Spinal cord (tissue), 10 donors: Measurements from ENCODE around the gene POLR3A. TPM values are rescaled to one million over a fixed set of nuclear protein-coding genes. Genes with fewer than 3 reads are reported as not detected.
A peak's percentile ranks its signal among the peaks of the same experiment; 100 is the strongest.

Experiments used
- DNase-seq, 6 donors: peaks; one replicate each; pipeline versions ENCODE4 v3.0.0 to v3.0.0-alpha.2; 2013 to 2015; ENCODE audit warnings: low spot score in 6 of 6, low read depth in 4 of 6
- H3K27ac ChIP-seq: one replicate; pipeline ENCODE4 v1.5.1; 2013; ENCODE audit warnings: low read depth, low read length, control low read depth
- H3K27me3 ChIP-seq: one replicate; pipeline ENCODE4 v1.6.1; 2013; ENCODE audit warnings: low read length; ENCODE audit not compliant: control insufficient read depth, insufficient read depth
- H3K36me3 ChIP-seq: one replicate; pipeline ENCODE4 v1.6.1; 2013; ENCODE audit warnings: low read length; ENCODE audit not compliant: control insufficient read depth, insufficient read depth
- H3K4me1 ChIP-seq: one replicate; pipeline ENCODE4 v1.6.1; 2013; ENCODE audit warnings: low read length; ENCODE audit not compliant: control insufficient read depth, insufficient read depth
- H3K4me3 ChIP-seq: one replicate; pipeline ENCODE4 v1.5.1; 2013; ENCODE audit warnings: low read depth, low read length, control low read depth
- H3K9me3 ChIP-seq: one replicate; pipeline ENCODE4 v1.6.1; 2013; ENCODE audit warnings: low read length; ENCODE audit not compliant: control insufficient read depth, insufficient read depth
- WGBS: methylation state at CpG from one replicate; pipeline ENCODE4 v1.1.5; 2013; ENCODE audit warnings: missing lambda C conversion rate; ENCODE audit not compliant: insufficient coverage; 5-methylcytosine and 5-hydroxymethylcytosine counted together
- polyA plus RNA-seq, 2 donors: library from polyadenylated mRNA; unstranded; fragments of 120-200 nt; gene quantifications; one replicate each; pipeline ENCODE4 v1.2.1, GENCODE V29; 2013; ENCODE audit not compliant: insufficient read length in 2 of 2
- total RNA-seq, 2 donors: library from RNA; depleted of rRNA in 1 of 2; stranded (reverse); fragments of 120-200 nt in 1 of 2; fragments of >200 nt in 1 of 2; gene quantifications; one replicate each; pipeline versions ENCODE4 v1.2.3 to v1.2.4, GENCODE V29; 2013 to 2014
- donor health status: healthy.

POLR3A gene
- total and polyA plus RNA-seq, 4 donors, result 15.3 to 25.8 (median 22.9) TPM

DNA sequence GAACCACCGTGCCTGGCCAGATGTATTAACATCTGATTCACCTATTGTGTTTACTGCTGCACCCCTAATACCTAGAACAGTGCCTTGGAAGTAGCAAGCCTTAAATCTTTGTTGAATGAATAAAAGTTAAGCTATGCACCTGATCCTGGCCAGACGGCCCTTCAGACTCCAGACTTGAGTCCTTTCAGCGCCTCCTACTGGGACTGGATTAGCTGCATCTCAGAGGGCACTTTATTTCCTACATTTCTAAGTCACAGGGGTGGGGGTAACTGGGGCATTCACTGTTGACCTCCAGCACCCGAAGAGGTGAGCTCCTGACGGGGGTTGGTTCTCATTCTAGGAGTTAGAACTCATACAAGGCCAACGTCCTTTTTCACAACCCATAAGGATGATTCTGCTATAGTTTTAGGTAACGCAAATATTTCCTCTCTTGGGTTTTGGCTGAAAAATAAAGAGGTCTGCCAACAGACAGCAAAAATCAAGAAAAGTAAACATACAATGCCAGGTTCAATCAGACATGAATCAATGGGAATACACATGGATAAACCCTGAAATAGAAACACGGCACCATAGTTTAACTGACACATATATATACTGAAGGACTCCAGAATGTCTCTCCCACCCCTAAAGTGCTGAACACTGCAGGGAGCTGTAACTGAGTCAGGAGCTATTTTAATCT lies 54.8 kb downstream of the POLR3A start:
- H3K4me3 ChIP-seq, result no peak overlapping the region
- H3K9me3 ChIP-seq, result no peaks in the 10 kb centered on the region
- 51% methylated on average over 2 of the region's 8 CpGs for WGBS
- peak in 1 of 6 donors; percentile 43 for DNase-seq
- H3K27ac ChIP-seq, result no peak overlapping the region
- H3K4me1 ChIP-seq, result peaks cover 6% of the 10 kb centered on the region
- H3K36me3 ChIP-seq, result peaks cover 41% of the 10 kb centered on the region
- H3K27me3 ChIP-seq, result no peaks in the 10 kb centered on the region

DNA sequence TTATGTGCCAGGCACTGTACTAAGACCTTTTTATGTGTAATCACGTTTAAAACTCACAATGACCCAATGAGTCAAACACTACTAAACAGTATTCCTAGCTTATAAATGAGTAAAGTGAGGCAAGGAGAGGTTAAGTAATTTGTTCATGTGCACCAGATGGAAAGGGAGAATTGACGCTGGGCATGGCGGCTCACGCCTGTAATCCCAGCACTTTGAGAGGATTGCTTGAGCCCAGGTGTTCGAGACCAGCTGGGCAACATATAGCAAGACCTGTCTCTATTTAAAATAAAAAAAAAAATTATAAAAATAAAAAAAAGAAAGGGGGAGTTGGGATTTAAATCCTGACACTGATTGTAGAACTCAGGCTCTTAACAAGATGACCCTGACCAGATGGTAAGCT lies 56.0 kb downstream of the POLR3A start:
- Histone ChIP-seq H3K36me3 (peaks cover 28% of the 10 kb centered on the region), H3K27ac (no peak overlapping the region), H3K27me3 (no peaks in the 10 kb centered on the region), H3K9me3 (no peaks in the 10 kb centered on the region), H3K4me1 (peaks cover 5% of the 10 kb centered on the region), H3K4me3 (no peak overlapping the region)
- WGBS, result 73% methylated on average over 3 of the region's 5 CpGs
- DNase-seq, result no peak

DNA sequence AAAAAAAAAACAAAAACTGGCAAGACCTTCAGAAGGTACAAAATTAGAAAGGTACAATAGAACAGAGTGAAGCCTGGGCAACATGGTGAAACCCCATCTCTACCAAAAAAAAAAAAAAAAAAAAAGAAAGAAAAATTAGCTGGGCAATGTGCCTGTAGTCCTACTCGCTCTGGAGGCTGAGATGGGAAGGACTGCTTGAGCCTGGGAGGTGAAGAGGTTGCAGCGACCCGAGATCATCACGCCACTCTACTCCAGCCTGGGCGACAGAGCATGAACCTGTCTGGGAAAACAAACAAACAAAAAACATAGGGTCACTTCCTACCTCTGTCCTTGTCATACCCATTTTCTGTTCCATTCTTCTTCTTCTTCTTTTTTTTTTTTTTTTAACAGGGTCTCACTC lies 57.2 kb downstream of the POLR3A start:
- Histone ChIP-seq H3K27ac (no peak overlapping the region), H3K27me3 (no peaks in the 10 kb centered on the region), H3K36me3 (peaks cover 18% of the 10 kb centered on the region), H3K4me1 (peaks cover 13% of the 10 kb centered on the region), H3K4me3 (no peak overlapping the region), H3K9me3 (no peaks in the 10 kb centered on the region)
- 83% methylated on average over 3 of the region's 5 CpGs for WGBS
- DNase-seq, result no peak

DNA sequence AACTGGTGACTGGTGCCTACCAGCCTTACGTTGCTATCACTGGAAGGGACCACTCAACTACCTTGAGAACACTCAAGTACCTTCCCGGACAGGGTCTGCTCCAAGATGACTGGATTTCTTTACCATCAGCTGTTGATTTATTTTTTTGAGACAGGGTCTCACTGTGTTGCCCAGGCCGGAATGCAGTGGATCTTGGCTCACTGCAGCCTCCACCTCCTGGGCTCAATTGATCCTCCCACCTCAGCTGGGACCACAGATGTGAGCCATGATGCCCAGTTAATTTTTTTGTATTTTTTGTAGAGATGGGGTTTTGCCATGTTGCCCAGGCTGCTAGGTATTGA lies 57.5 kb downstream of the POLR3A start:
- Histone ChIP-seq H3K4me3 (no peak overlapping the region), H3K36me3 (peaks cover 14% of the 10 kb centered on the region), H3K9me3 (no peaks in the 10 kb centered on the region), H3K27ac (no peak overlapping the region), H3K27me3 (no peaks in the 10 kb centered on the region), H3K4me1 (peaks cover 17% of the 10 kb centered on the region)
- 100% methylated on average over 3 of the region's 3 CpGs for WGBS
- no peak for DNase-seq

DNA sequence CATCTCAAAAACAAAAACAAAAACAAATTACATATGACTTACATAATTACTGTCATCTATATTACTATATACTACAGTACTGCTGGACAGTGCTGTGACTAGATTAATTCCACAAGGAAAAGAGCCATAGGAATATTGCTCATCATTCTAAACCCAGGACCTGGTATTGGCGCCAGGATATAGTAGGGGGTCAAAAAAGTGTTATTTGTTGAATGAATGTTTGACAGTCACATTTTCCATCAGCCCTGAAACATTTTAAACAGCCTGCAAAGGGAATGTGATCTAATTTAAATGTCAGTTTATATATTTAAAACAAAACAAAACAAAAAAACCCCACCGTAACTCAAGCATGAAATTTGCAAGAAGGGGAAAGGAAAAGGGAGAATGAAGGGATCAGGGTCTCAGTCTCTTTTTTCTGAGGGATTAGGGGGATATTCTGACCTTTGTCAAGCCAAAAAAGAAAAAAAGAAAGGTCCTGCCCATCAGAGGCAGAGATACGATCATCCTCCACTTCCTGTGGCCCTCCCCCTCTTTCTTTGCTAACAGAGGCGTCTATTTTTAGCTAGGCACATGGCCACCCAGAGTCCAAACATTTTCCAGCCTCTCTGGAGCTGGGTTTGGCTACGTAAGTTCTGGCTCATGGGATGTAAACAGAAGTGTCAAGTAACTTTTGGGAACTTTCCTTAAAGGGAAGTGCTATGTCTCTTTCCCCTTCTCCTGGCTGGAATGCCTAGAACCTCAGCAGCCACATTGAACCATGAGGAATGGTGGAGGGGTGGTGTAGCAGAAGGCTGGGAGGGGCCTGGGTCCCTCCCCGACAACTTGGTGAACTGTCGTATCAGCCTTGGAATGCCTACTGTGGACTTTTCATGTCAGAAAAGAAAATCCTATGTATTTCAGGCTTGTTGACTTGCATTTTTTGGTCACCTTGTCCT lies 58.2 kb downstream of the POLR3A start:
- no peak overlapping the region for H3K27ac ChIP-seq
- DNase-seq, result peak in 1 of 6 donors; percentile 62
- H3K36me3 ChIP-seq, result peaks cover 8% of the 10 kb centered on the region
- H3K27me3 ChIP-seq, result no peaks in the 10 kb centered on the region
- no peaks in the 10 kb centered on the region for H3K9me3 ChIP-seq
- 70% methylated on average over 4 of the region's 7 CpGs for WGBS
- no peak overlapping the region for H3K4me3 ChIP-seq
- H3K4me1 ChIP-seq, result peaks cover 17% of the 10 kb centered on the region

DNA sequence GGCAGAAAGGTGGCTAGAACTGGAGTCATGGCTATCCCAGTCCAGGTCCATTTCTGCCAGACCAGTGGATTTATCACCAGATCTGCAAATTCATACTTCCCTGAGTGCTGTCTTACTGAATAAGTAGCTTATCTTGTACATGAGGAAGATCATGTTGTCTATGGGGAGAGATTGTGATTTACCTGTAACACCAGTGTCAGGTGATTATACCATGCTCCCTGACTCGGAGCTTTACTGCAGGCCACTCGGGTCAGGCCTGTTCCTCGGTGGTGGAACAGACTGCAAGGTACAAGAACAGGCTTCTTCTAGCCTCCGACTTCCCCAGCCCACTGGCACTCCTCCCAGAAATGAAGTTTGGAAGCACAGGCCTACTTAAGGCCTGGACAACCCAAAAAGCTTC lies 60.2 kb downstream of the POLR3A start:
- Histone ChIP-seq H3K27me3 (no peaks in the 10 kb centered on the region), H3K4me1 (peaks cover 17% of the 10 kb centered on the region), H3K36me3 (peaks cover 2% of the 10 kb centered on the region), H3K4me3 (no peak overlapping the region), H3K9me3 (no peaks in the 10 kb centered on the region), H3K27ac (no peak overlapping the region)
- no peak for DNase-seq
- 46% methylated on average over 4 of the region's 4 CpGs for WGBS

DNA sequence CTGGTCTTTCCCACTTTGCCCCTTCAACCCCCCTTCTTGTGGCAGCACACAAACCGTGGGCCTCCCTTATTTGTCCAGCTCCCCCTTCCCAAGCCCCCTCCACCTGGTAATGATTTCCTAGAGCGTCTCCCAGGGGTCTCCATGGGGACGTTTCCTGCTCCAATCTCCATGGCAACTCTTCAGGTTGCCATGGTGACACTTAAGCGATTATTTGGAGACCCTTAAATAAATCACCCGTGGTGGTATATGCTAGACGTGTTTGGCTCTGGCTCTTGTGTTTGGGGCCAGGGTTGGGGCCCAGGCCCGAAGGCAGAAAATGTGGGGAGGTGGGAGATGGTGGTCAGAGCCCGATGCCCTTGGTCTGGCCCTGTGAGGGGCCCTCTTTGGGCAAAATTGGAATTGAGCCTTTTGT lies 61.7 kb downstream of the POLR3A start:
- WGBS, result 6% methylated on average over 8 of the region's 8 CpGs
- peak overlapping the region; percentile 58 for H3K27ac ChIP-seq
- no peak overlapping the region for H3K4me3 ChIP-seq
- H3K36me3 ChIP-seq, result peaks cover 2% of the 10 kb centered on the region
- H3K9me3 ChIP-seq, result no peaks in the 10 kb centered on the region
- H3K4me1 ChIP-seq, result peaks cover 13% of the 10 kb centered on the region
- peak; percentile 75 to 96 (median 77) for DNase-seq
- H3K27me3 ChIP-seq, result no peaks in the 10 kb centered on the region

DNA sequence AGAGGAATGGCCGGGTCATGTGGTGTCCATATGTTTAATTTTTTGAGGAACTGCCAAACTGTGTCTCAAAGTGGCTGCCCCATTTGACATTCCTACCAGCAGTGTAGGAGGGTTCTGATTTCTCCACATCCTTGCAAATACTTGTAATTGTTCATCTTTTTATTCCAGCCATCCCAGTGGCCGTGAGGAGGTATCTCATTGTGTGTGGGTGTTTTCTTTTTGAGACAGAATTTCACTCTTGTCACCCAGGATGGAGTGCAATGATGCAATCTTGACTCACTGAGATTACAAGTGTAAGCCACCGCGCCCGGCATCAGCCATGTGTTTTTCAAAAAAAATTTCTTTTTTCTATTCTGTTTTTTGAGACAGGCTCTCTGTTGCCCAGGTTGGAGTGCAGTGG lies 64.0 kb downstream of the POLR3A start:
- no peak for DNase-seq
- no peak overlapping the region for H3K27ac ChIP-seq

DNA sequence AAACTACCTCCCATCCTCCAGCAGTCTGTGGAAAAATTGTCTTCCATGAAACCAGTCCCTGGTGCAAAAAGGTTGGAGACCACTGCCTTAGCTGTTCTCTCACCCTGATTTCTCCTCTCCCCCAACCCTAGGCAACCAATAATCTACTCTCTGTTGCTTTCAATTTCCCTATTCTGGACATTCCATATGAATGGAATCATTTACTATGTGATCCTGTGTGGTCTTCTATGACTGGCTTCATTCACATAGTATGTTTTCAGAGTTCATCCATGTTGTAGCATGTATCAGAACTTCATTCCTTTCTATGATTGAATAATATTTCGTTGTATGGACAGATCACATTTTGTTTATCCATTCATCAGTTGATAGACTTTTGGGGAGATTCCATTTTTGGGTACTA lies 64.5 kb downstream of the POLR3A start:
- H3K4me1 ChIP-seq, result peaks cover 22% of the 10 kb centered on the region
- H3K4me3 ChIP-seq, result no peak overlapping the region
- no peak overlapping the region for H3K27ac ChIP-seq
- no peak for DNase-seq
- no peaks in the 10 kb centered on the region for H3K9me3 ChIP-seq
- WGBS, result no CpG with 5 or more reads among the region's 1 CpG
- H3K36me3 ChIP-seq, result no peaks in the 10 kb centered on the region
- H3K27me3 ChIP-seq, result no peaks in the 10 kb centered on the region

More for the DNA sequence above, 64.0 kb downstream of the POLR3A start:
- peaks cover 18% of the 10 kb centered on the region for H3K4me1 ChIP-seq
- H3K36me3 ChIP-seq, result no peaks in the 10 kb centered on the region
- H3K27me3 ChIP-seq, result no peaks in the 10 kb centered on the region
- H3K4me3 ChIP-seq, result no peak overlapping the region
- no CpG with 5 or more reads among the region's 5 CpGs for WGBS
- no peaks in the 10 kb centered on the region for H3K9me3 ChIP-seq
